IMR-90 (cell line): ENCODE data around the gene XRCC4. TPM values are rescaled to one million over a fixed set of nuclear protein-coding genes. Genes with fewer than 3 reads are reported as not detected.

ENCODE experiments used
- ATAC-seq: fragments of 200-7000 bp; cut with Tn5 transposase; 2 replicates; pipeline ENCODE4 v1.9.1; 2020; ENCODE audit warnings: low read depth, mild to moderate bottlenecking, moderate library complexity
- BruUV-seq: library from RNA; stranded (reverse); fragments of 400-500 nt; replicated peaks from 2 replicates; lab custom pipeline; 2021; lab: Mats Ljungman, UMichigan
- CTCF ChIA-PET: fragments of 300-600 bp; formaldehyde crosslinking; extraction: SDS; loops from one replicate; lab custom pipeline; 2021; ENCODE audit warnings: antibody characterized with exemption; lab: Yijun Ruan, JAX
- POLR2A ChIA-PET: fragments of 300-600 bp; sonication (Branson Sonifier 250); formaldehyde crosslinking; loops from one replicate; lab custom pipeline; 2022; ENCODE audit warnings: antibody characterized with exemption; ENCODE audit not compliant: unreplicated experiment; lab: Charles Lee
- DNase-seq: peaks from one replicate; pipeline ENCODE4 v3.0.0; 2013
- H2AFZ ChIP-seq: replicated peaks from 2 replicates; pipeline ENCODE3; 2013; ENCODE audit warnings: low read length, mild to moderate bottlenecking; ENCODE audit not compliant: poor library complexity
- H2AK5ac ChIP-seq: 2 replicates; pipeline ENCODE4 v1.6.1; 2013; ENCODE audit warnings: low read depth, low read length, inconsistent platforms
- H2AK9ac ChIP-seq: replicated peaks from 2 replicates; pipeline ENCODE3; 2013; ENCODE audit warnings: mild to moderate bottlenecking, low read depth, low read length, moderate library complexity; ENCODE audit not compliant: poor library complexity
- H2BK120ac ChIP-seq: 2 replicates; pipeline ENCODE4 v1.6.1; 2013; ENCODE audit warnings: low read depth, low read length, inconsistent platforms
- H2BK15ac ChIP-seq: 3 replicates; pipeline ENCODE4 v1.6.1; 2013; ENCODE audit warnings: low read depth, low read length, inconsistent platforms
- H2BK20ac ChIP-seq: 2 replicates; pipeline ENCODE4 v1.6.1; 2013; ENCODE audit warnings: low read depth, mild to moderate bottlenecking, inconsistent platforms, low read length, moderate library complexity
- H2BK5ac ChIP-seq: 2 replicates; pipeline ENCODE4 v1.6.1; 2013; ENCODE audit warnings: mild to moderate bottlenecking, low read depth, low read length, inconsistent platforms; ENCODE audit not compliant: poor library complexity, severe bottlenecking
- H3K14ac ChIP-seq: replicated peaks from 2 replicates; pipeline ENCODE4 v1.6.1; 2013; ENCODE audit warnings: low read depth, low read length, inconsistent platforms
- H3K18ac ChIP-seq: 2 replicates; pipeline ENCODE4 v1.6.1; 2013; ENCODE audit warnings: low read depth, low read length, control low read depth
- H3K23ac ChIP-seq: 2 replicates; pipeline ENCODE4 v1.6.1; 2013; ENCODE audit warnings: low read depth, low read length, inconsistent platforms
- H3K27ac ChIP-seq: 2 replicates; pipeline ENCODE4 v1.5.1; 2013; ENCODE audit warnings: mild to moderate bottlenecking, control low read depth, low read length; ENCODE audit not compliant: insufficient read depth
- H3K27me3 ChIP-seq: 2 replicates; pipeline ENCODE4 v1.6.1; 2013; ENCODE audit warnings: low read length; ENCODE audit not compliant: control insufficient read depth, insufficient read depth
- H3K36me3 ChIP-seq: 2 replicates; pipeline ENCODE4 v1.6.1; 2013; ENCODE audit warnings: low read length, mixed read lengths; ENCODE audit not compliant: control insufficient read depth, insufficient read depth
- H3K4ac ChIP-seq: 2 replicates; pipeline ENCODE4 v1.6.1; 2013; ENCODE audit warnings: low read depth, low read length, inconsistent platforms
- H3K4me1 ChIP-seq: 2 replicates; pipeline ENCODE4 v1.6.1; 2013; ENCODE audit warnings: low read length, mixed read lengths; ENCODE audit not compliant: control insufficient read depth, insufficient read depth
- H3K4me2 ChIP-seq: 2 replicates; pipeline ENCODE4 v1.6.1; 2013; ENCODE audit warnings: low read depth, mild to moderate bottlenecking, control low read depth, low read length, moderate library complexity
- H3K4me3 ChIP-seq: 2 replicates; pipeline ENCODE4 v1.5.1; 2013; ENCODE audit warnings: low read depth, mild to moderate bottlenecking, control low read depth, low read length, moderate library complexity; ENCODE audit not compliant: insufficient read depth
- H3K56ac ChIP-seq: 2 replicates; pipeline ENCODE4 v1.6.1; 2013; ENCODE audit warnings: low read length, inconsistent platforms; ENCODE audit not compliant: insufficient read depth; ENCODE audit errors: extremely low read depth
- H3K79me1 ChIP-seq, 2 experiments: 2 replicates each; pipeline ENCODE4 v1.6.1; 2013; ENCODE audit warnings: low read length in 2 of 2, inconsistent platforms in 1 of 2, low read depth in 1 of 2
- H3K9ac ChIP-seq: 2 replicates; pipeline ENCODE4 v1.6.1; 2013; ENCODE audit warnings: low read depth, low read length, control low read depth
- H3K9me1 ChIP-seq: 2 replicates; pipeline ENCODE4 v1.6.1; 2013; ENCODE audit warnings: low read length, inconsistent platforms; ENCODE audit not compliant: insufficient read depth
- H3K9me3 ChIP-seq: 2 replicates; pipeline ENCODE4 v1.6.1; 2013; ENCODE audit warnings: low read length; ENCODE audit not compliant: control insufficient read depth, insufficient read depth
- H4K20me1 ChIP-seq: 2 replicates; pipeline ENCODE4 v1.6.1; 2013; ENCODE audit warnings: low read length, inconsistent platforms; ENCODE audit not compliant: insufficient read depth
- H4K5ac ChIP-seq: 2 replicates; pipeline ENCODE4 v1.6.1; 2013; ENCODE audit warnings: mild to moderate bottlenecking, low read depth, low read length, control low read depth
- H4K8ac ChIP-seq, 2 experiments: 2 replicates each; pipeline ENCODE4 v1.6.1; 2013; ENCODE audit warnings: low read depth in 2 of 2, low read length in 2 of 2, control low read depth in 1 of 2, inconsistent platforms in 1 of 2
- H4K91ac ChIP-seq: 2 replicates; pipeline ENCODE4 v1.6.1; 2013; ENCODE audit warnings: low read depth, low read length, inconsistent platforms; ENCODE audit not compliant: insufficient read depth
- BHLHE40 ChIP-seq: fragments of 150-350 bp; IDR thresholded peaks from 2 replicates; pipeline ENCODE4 v1.6.1; 2016; ENCODE audit warnings: mild to moderate bottlenecking, low read depth, low read length
- CEBPB ChIP-seq: IDR thresholded peaks from 2 replicates; pipeline ENCODE4 v1.6.1; 2012; ENCODE audit warnings: low read depth, low read length, improper control_type of control experiment
- CTCF ChIP-seq: conservative IDR thresholded peaks from 2 replicates; pipeline ENCODE4 v1.5.1; 2012; ENCODE audit warnings: mild to moderate bottlenecking, low read depth, low read length, improper control_type of control experiment
- MAFK ChIP-seq: IDR thresholded peaks from 2 replicates; pipeline ENCODE4 v1.6.1; 2012; ENCODE audit warnings: low read depth, low read length, improper control_type of control experiment
- POLR2A ChIP-seq: IDR thresholded peaks from 2 replicates; pipeline ENCODE4 v1.6.1; 2012; ENCODE audit warnings: mild to moderate bottlenecking, low read depth, low read length
- RAD21 ChIP-seq: IDR thresholded peaks from 2 replicates; pipeline ENCODE4 v1.6.1; 2012; ENCODE audit warnings: low read length, improper control_type of control experiment
- RCOR1 ChIP-seq: IDR thresholded peaks from 2 replicates; pipeline ENCODE4 v1.6.1; 2012; ENCODE audit warnings: mild to moderate bottlenecking, low read length, improper control_type of control experiment; ENCODE audit not compliant: insufficient replicate concordance
- RFX5 ChIP-seq: IDR thresholded peaks from 2 replicates; pipeline ENCODE4 v1.8.0; 2012; ENCODE audit warnings: low read depth, mild to moderate bottlenecking, low read length, moderate library complexity
- dilution Hi-C: fragments of 300-500 bp; cut with HindIII; formaldehyde crosslinking; loops from one replicate; pipeline ENCODE4 v1.14.3; 2018; ENCODE audit warnings: low sequenced_read_pairs; ENCODE audit not compliant: unreplicated experiment
- in situ Hi-C: fragments of 300-500 bp; cut with MboI; formaldehyde crosslinking; loops from 3 replicates; pipeline ENCODE4 v1.14.3; 2019; ENCODE audit warnings: low sequenced_read_pairs, inconsistent platforms, mixed read lengths
- intact Hi-C: fragments of 100-400 bp; cut with micrococcal nuclease; formaldehyde crosslinking; loops from 2 replicates; pipeline ENCODE4 v1.10.0; 2022
- polyA plus RNA-seq, 3 experiments: library from polyadenylated mRNA; depleted of rRNA; stranded (reverse); fragments of >200 nt; gene quantifications; 2 replicates each; pipeline ENCODE4 v1.2.3, GENCODE V29; 2012; ENCODE audit warnings: low replicate concordance in 1 of 3
- total RNA-seq: library from RNA; depleted of rRNA; stranded (reverse); fragments of >200 nt; gene quantifications from 2 replicates; pipeline ENCODE4 v1.2.3, GENCODE V29; 2012
- TF ChIP-seq, protein P1 (sequence below): fragments of 150-350 bp; IDR thresholded peaks from 2 replicates; pipeline ENCODE4 v1.6.1; 2017; ENCODE audit warnings: mild to moderate bottlenecking, antibody characterized with exemption, low read length, low read depth
- TF ChIP-seq, protein P2 (sequence below): fragments of 150-350 bp; IDR thresholded peaks from 2 replicates; pipeline ENCODE4 v1.6.1; 2016; ENCODE audit warnings: low read depth, mild to moderate bottlenecking, low read length, moderate library complexity, borderline replicate concordance

Gene XRCC4
- total and polyA plus RNA-seq, 2 of the 4 experiments (the other 2 are of a cell fraction) = 3.5 to 4.7 TPM

DNA sequence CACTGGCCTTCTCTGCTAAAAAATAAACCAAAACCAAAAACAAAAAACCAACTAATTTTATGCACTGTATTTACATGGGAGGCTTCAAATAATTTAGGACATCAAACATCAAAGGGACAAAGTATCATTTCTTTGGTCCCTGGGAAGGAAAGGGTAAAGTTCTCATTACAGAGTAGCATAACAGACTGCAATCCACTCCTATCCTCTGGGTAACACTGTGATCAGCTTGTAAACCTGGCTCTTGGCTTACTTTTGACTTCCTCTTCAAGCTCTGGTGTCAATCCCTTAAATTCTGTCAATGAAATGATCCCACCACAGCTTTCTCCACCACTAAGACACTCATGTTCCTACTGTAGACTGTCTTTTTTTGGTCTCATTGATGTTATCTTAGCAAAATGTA is 324.4 kb downstream of the XRCC4 start:
- Histone ChIP-seq H3K9me1 (no peaks in the 10 kb centered on the region), H4K20me1 (no peaks in the 10 kb centered on the region), H3K18ac (peak overlapping the region; percentile 70; the same call in 1 of the 2 replicates), H4K8ac (no peak overlapping the region), H3K79me1 (no peaks in the 10 kb centered on the region), H3K36me3 (no peaks in the 10 kb centered on the region), H3K9me3 (no peaks in the 10 kb centered on the region), H3K56ac (no peak overlapping the region), H3K4me3 (no peak overlapping the region), H3K23ac (no peak overlapping the region), H3K4ac (no peak overlapping the region), H3K27me3 (no peaks in the 10 kb centered on the region), H3K14ac (no peak overlapping the region), H3K4me2 (no peak overlapping the region), H2BK20ac (no peak overlapping the region), H4K5ac (peak overlapping the region; percentile 31; the same call in 1 of the 2 replicates), H3K4me1 (peaks cover 2% of the 10 kb centered on the region), H4K91ac (no peak overlapping the region), H2BK120ac (no peak overlapping the region), H2AK5ac (no peak overlapping the region), H2AK9ac (no peak overlapping the region), H2BK5ac (no peak overlapping the region), H3K27ac (no peak overlapping the region), H3K9ac (no peak overlapping the region), H2BK15ac (no peak overlapping the region), H2AFZ (no peak overlapping the region)
- intact Hi-C loops (no loop called here), in situ Hi-C loops (no loop called here), dilution Hi-C loops (no loop called here)
- no peak for ATAC-seq
- DNase-seq = no peak
- TF ChIP-seq CTCF = no peak
- no peak for TF ChIP-seq RFX5
- TF ChIP-seq POLR2A = no peak
- TF ChIP-seq, protein P1, sequence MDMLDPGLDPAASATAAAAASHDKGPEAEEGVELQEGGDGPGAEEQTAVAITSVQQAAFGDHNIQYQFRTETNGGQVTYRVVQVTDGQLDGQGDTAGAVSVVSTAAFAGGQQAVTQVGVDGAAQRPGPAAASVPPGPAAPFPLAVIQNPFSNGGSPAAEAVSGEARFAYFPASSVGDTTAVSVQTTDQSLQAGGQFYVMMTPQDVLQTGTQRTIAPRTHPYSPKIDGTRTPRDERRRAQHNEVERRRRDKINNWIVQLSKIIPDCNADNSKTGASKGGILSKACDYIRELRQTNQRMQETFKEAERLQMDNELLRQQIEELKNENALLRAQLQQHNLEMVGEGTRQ = no peak
- no peak for TF ChIP-seq CEBPB
- no peak for TF ChIP-seq BHLHE40
- TF ChIP-seq RCOR1 = no peak
- TF ChIP-seq RAD21 = no peak
- TF ChIP-seq, protein P2, sequence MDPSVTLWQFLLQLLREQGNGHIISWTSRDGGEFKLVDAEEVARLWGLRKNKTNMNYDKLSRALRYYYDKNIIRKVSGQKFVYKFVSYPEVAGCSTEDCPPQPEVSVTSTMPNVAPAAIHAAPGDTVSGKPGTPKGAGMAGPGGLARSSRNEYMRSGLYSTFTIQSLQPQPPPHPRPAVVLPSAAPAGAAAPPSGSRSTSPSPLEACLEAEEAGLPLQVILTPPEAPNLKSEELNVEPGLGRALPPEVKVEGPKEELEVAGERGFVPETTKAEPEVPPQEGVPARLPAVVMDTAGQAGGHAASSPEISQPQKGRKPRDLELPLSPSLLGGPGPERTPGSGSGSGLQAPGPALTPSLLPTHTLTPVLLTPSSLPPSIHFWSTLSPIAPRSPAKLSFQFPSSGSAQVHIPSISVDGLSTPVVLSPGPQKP = no peak
- TF ChIP-seq MAFK = no peak
- POLR2A ChIA-PET = no interaction called here
- CTCF ChIA-PET = interaction anchor here (1.4 kb wide), 1 partner anchor 17 kb away, joined by 5 read pairs; no protein-coding TSS in a partner anchor
- BruUV-seq = no TSS peak
